Brain microvascular endothelial cell (primary cell): ENCODE results near the gene MACROD2.

Experiments
- DNase-seq: peaks from one replicate; pipeline ENCODE4 v3.0.0-alpha.2; 2020
- H3K27ac ChIP-seq: fragments of 250-450 bp; sonication (Bioruptor Pico); 2 replicates; pipeline ENCODE4 v1.5.1; 2020; ENCODE audit warnings: mild to moderate bottlenecking, moderate library complexity
- H3K27me3 ChIP-seq: fragments of 250-450 bp; sonication (Bioruptor Pico); replicated peaks from 2 replicates; pipeline ENCODE4 v1.5.1; 2020; ENCODE audit warnings: mild to moderate bottlenecking
- H3K36me3 ChIP-seq: fragments of 250-450 bp; sonication (Bioruptor Pico); replicated peaks from 2 replicates; pipeline ENCODE4 v1.5.1; 2020; ENCODE audit warnings: mild to moderate bottlenecking
- H3K4me3 ChIP-seq: 2 replicates; pipeline ENCODE4 v1.5.1; 2011; ENCODE audit warnings: low read depth, mild to moderate bottlenecking, control low read depth, low read length, moderate library complexity
- CTCF ChIP-seq: IDR thresholded peaks from 2 replicates; pipeline ENCODE4 v1.5.1; 2011; ENCODE audit warnings: low read depth, mild to moderate bottlenecking, moderate library complexity, low read length, control low read depth, inconsistent platforms; ENCODE audit errors: missing control alignments
- in situ Hi-C: cut with HindIII; loops from 2 replicates; pipeline ENCODE4 v1.10.0; 2017; ENCODE audit warnings: low sequenced_read_pairs, low pct_ligation_motif_present

Gene MACROD2

GRCh38 chr20:15772826-15773225, 1777.5 kb downstream of the MACROD2 start:
- Histone ChIP-seq H3K36me3 (no peaks in the 10 kb centered on the region), H3K27me3 (no peaks in the 10 kb centered on the region), H3K4me3 (no peak overlapping the region), H3K27ac (no peak overlapping the region)
- no peak for DNase-seq
- in situ Hi-C loops = no loop called here
- no peak for TF ChIP-seq CTCF

- in situ Hi-C loops = no loop called here
- H3K4me3 ChIP-seq = no peak overlapping the region
Measured at GRCh38 chr20:15774926-15775325, 1779.6 kb downstream of the MACROD2 start.

GRCh38 chr20:15776770-15777466, 1781.6 kb downstream of the MACROD2 start:
- no peak for TF ChIP-seq CTCF
- no peak for DNase-seq
- no peak overlapping the region for H3K27ac ChIP-seq
- H3K27me3 ChIP-seq = no peaks in the 10 kb centered on the region
- in situ Hi-C loops = no loop called here
- no peaks in the 10 kb centered on the region for H3K36me3 ChIP-seq
- H3K4me3 ChIP-seq = no peak overlapping the region

More at GRCh38 chr20:15774926-15775325, 1779.6 kb downstream of the MACROD2 start:
- no peak for TF ChIP-seq CTCF
- no peaks in the 10 kb centered on the region for H3K36me3 ChIP-seq
- no peak for DNase-seq
- H3K27ac ChIP-seq = no peak overlapping the region
- H3K27me3 ChIP-seq = no peaks in the 10 kb centered on the region

GRCh38 chr20:15784020-15784419, 1788.7 kb downstream of the MACROD2 start:
- no peak overlapping the region for H3K4me3 ChIP-seq
- H3K36me3 ChIP-seq = no peaks in the 10 kb centered on the region
- no peaks in the 10 kb centered on the region for H3K27me3 ChIP-seq
- no peak for TF ChIP-seq CTCF
- DNase-seq = no peak
- in situ Hi-C loops = no loop called here
- no peak overlapping the region for H3K27ac ChIP-seq

GRCh38 chr20:15789079-15789478, 1793.8 kb downstream of the MACROD2 start:
- H3K4me3 ChIP-seq = no peak overlapping the region
- no peak overlapping the region for H3K27ac ChIP-seq
- H3K36me3 ChIP-seq = no peaks in the 10 kb centered on the region
- no peak for TF ChIP-seq CTCF
- in situ Hi-C loops = no loop called here
- no peaks in the 10 kb centered on the region for H3K27me3 ChIP-seq
- no peak for DNase-seq

GRCh38 chr20:15792855-15793254, 1797.5 kb downstream of the MACROD2 start:
- Histone ChIP-seq H3K36me3 (no peaks in the 10 kb centered on the region), H3K27ac (no peak overlapping the region), H3K4me3 (no peak overlapping the region), H3K27me3 (no peaks in the 10 kb centered on the region)
- no peak for TF ChIP-seq CTCF
- DNase-seq = no peak
- in situ Hi-C loops = no loop called here
